HCT116 (cell line): ENCODE results near the gene MMD2. TPM values are rescaled to one million over a fixed set of nuclear protein-coding genes. Genes with fewer than 3 reads are reported as not detected.

Source experiments
- ATAC-seq: fragments of 200-7000 bp; cut with Tn5 transposase; 2 replicates; pipeline ENCODE4 v1.9.1; 2020; ENCODE audit warnings: mild to moderate bottlenecking, moderate library complexity
- BruUV-seq: library from RNA; stranded (reverse); fragments of 400-500 nt; replicated peaks from 2 replicates; lab custom pipeline; 2021; lab: Mats Ljungman, UMichigan
- CTCF ChIA-PET: fragments of 300-600 bp; sonication (Branson Sonifier 250); formaldehyde crosslinking; loops from one replicate; lab custom pipeline; 2021; ENCODE audit warnings: antibody characterized with exemption; lab: Charles Lee
- POLR2A ChIA-PET: fragments of 300-600, 350-600 bp; sonication (Branson Sonifier 250); formaldehyde crosslinking; loops from one replicate; lab custom pipeline; 2021; ENCODE audit warnings: antibody characterized with exemption; lab: Charles Lee
- RAD21 ChIA-PET, 2 experiments: fragments of 300-600 bp; sonication (Branson Sonifier 250); formaldehyde crosslinking; loops; one replicate each; lab custom pipeline; 2023; ENCODE audit warnings: low total read pairs in 2 of 2; ENCODE audit not compliant: uncharacterized antibody in 2 of 2, unreplicated experiment in 2 of 2, low non-redundant PET in 1 of 2; lab: Charles Lee
- DNase-seq: peaks from one replicate; pipeline ENCODE4 v3.0.0-alpha.2; 2010; ENCODE audit warnings: low read depth, low spot score
- H2AFZ ChIP-seq: fragments of 200-600 bp; shearing (Covaris generic), sonication (generic); 2 replicates; pipeline ENCODE4 v1.6.1; 2017; ENCODE audit warnings: low read depth, mixed run types, mixed read lengths, antibody characterized with exemption, low read length; ENCODE audit not compliant: poor library complexity, severe bottlenecking
- H3K27ac ChIP-seq: 2 replicates; pipeline ENCODE4 v1.5.1; 2012; ENCODE audit warnings: low read depth, low read length
- H3K27me3 ChIP-seq: fragments of 200-600 bp; sonication (generic); 2 replicates; pipeline ENCODE4 v1.6.1; 2016; ENCODE audit warnings: mixed run types, low read length, mixed read lengths; ENCODE audit not compliant: insufficient read depth
- H3K36me3 ChIP-seq, 2 experiments: fragments of 200-500 bp in 1 of 2; fragments of 200-600 bp in 1 of 2; sonication (Bioruptor generic) in 1 of 2; sonication (generic) in 1 of 2; 2 replicates each; pipeline versions ENCODE4 v1.5.1 to v1.6.1; 2014 to 2016; ENCODE audit warnings: low read length in 2 of 2, inconsistent platforms in 1 of 2, mixed read lengths in 1 of 2, mixed run types in 1 of 2; ENCODE audit not compliant: insufficient read depth in 2 of 2, control insufficient read depth in 1 of 2
- H3K4me1 ChIP-seq, 2 experiments: fragments of 200-600 bp in 1 of 2; sonication (generic) in 1 of 2; 2 replicates each; pipeline versions ENCODE4 v1.5.1 to v1.6.1; 2012 to 2017; ENCODE audit warnings: low read length in 2 of 2, inconsistent platforms in 1 of 2, mild to moderate bottlenecking in 1 of 2, mixed read lengths in 1 of 2, mixed run types in 1 of 2, moderate library complexity in 1 of 2; ENCODE audit not compliant: insufficient read depth in 2 of 2, control insufficient read depth in 1 of 2
- H3K4me2 ChIP-seq: fragments of 200-600 bp; sonication (generic); 2 replicates; pipeline ENCODE4 v1.6.1; 2017; ENCODE audit warnings: mixed run types, low read length, mixed read lengths
- H3K4me3 ChIP-seq, 2 experiments: fragments of 200-600 bp in 1 of 2; sonication (generic) in 1 of 2; replicated peaks in 1 of 2; 2 replicates each; pipeline ENCODE4 v1.5.1; 2011 to 2016; ENCODE audit warnings: low read length in 2 of 2, control low read depth in 1 of 2, low read depth in 1 of 2, mild to moderate bottlenecking in 1 of 2, mixed read lengths in 1 of 2, mixed run types in 1 of 2
- H3K79me2 ChIP-seq: fragments of 200-600 bp; sonication (generic); 2 replicates; pipeline ENCODE4 v1.6.1; 2017; ENCODE audit warnings: mild to moderate bottlenecking, mixed run types, low read length, moderate library complexity, mixed read lengths; ENCODE audit not compliant: insufficient read depth
- H3K9ac ChIP-seq: fragments of 200-600 bp; sonication (generic); 2 replicates; pipeline ENCODE4 v1.6.1; 2016; ENCODE audit warnings: low read length, mixed read lengths
- H3K9me2 ChIP-seq: fragments of 200-600 bp; sonication (generic), shearing (Covaris generic); 2 replicates; pipeline ENCODE4 v1.6.1; 2017; ENCODE audit warnings: mixed run types, mild to moderate bottlenecking, moderate library complexity; ENCODE audit not compliant: insufficient read depth
- H3K9me3 ChIP-seq, 2 experiments: fragments of 200-500 bp in 1 of 2; fragments of 200-600 bp in 1 of 2; sonication (Bioruptor generic) in 1 of 2; sonication (generic) in 1 of 2; 2 replicates each; pipeline ENCODE4 v1.6.1; 2014 to 2017; ENCODE audit warnings: low read length in 2 of 2, mixed read lengths in 2 of 2, inconsistent platforms in 1 of 2, low read depth in 1 of 2, mild to moderate bottlenecking in 1 of 2, mixed run types in 1 of 2, moderate library complexity in 1 of 2; ENCODE audit not compliant: control insufficient read depth in 1 of 2, insufficient read depth in 1 of 2
- H4K20me1 ChIP-seq: fragments of 200-600 bp; sonication (generic), shearing (Covaris generic); 2 replicates; pipeline ENCODE4 v1.6.1; 2017; ENCODE audit warnings: mixed run types, mild to moderate bottlenecking, moderate library complexity; ENCODE audit not compliant: insufficient read depth
- ATF3 ChIP-seq: IDR thresholded peaks from 2 replicates; pipeline ENCODE4 v1.6.1; 2012
- EGR1 ChIP-seq: IDR thresholded peaks from 2 replicates; pipeline ENCODE4 v1.6.1; 2012; ENCODE audit warnings: low read depth
- EZH2 ChIP-seq: fragments of 200-600 bp; sonication (generic); IDR thresholded peaks from 2 replicates; pipeline ENCODE4 v1.6.1; 2017; ENCODE audit warnings: antibody characterized with exemption, mixed run types
- EZH2phosphoT487 ChIP-seq: fragments of 200-600 bp; IDR thresholded peaks from 2 replicates; pipeline ENCODE4 v1.6.1; 2018; ENCODE audit warnings: antibody characterized with exemption, borderline replicate concordance
- JUND ChIP-seq: IDR thresholded peaks from 2 replicates; pipeline ENCODE4 v1.6.1; 2012
- RAD21 ChIP-seq: IDR thresholded peaks from 2 replicates; pipeline ENCODE4 v1.6.1; 2012; ENCODE audit warnings: low read depth, mild to moderate bottlenecking
- REST ChIP-seq: IDR thresholded peaks from 2 replicates; pipeline ENCODE4 v1.6.1; 2012; ENCODE audit warnings: low read depth
- SIN3A ChIP-seq: IDR thresholded peaks from 2 replicates; pipeline ENCODE4 v1.6.1; 2012; ENCODE audit warnings: low read depth
- SP1 ChIP-seq: IDR thresholded peaks from 2 replicates; pipeline ENCODE4 v1.6.1; 2012; ENCODE audit warnings: low read depth
- ZNF274 ChIP-seq: fragments of 200-500 bp; sonication (Bioruptor generic); IDR thresholded peaks from 2 replicates; pipeline ENCODE4 v1.6.1; 2014; ENCODE audit warnings: mild to moderate bottlenecking, low read depth, low read length, inconsistent platforms
- intact Hi-C: fragments of 100-400 bp; cut with micrococcal nuclease; formaldehyde crosslinking; loops from 2 replicates; pipeline ENCODE4 v1.10.0; 2022
- total RNA-seq: library from RNA; stranded (reverse); gene quantifications from one replicate; pipeline ENCODE4 v1.2.1, GENCODE V29; 2021; ENCODE audit not compliant: unreplicated experiment
- TF ChIP-seq, protein P1 (sequence below): IDR thresholded peaks from 2 replicates; pipeline ENCODE4 v1.6.1; 2011; ENCODE audit warnings: mild to moderate bottlenecking, low read length, moderate library complexity; ENCODE audit not compliant: insufficient replicate concordance; ENCODE audit errors: extremely low read depth

Gene MMD2
- total RNA-seq, 1 experiment from 2014 or later = not detected

DNA sequence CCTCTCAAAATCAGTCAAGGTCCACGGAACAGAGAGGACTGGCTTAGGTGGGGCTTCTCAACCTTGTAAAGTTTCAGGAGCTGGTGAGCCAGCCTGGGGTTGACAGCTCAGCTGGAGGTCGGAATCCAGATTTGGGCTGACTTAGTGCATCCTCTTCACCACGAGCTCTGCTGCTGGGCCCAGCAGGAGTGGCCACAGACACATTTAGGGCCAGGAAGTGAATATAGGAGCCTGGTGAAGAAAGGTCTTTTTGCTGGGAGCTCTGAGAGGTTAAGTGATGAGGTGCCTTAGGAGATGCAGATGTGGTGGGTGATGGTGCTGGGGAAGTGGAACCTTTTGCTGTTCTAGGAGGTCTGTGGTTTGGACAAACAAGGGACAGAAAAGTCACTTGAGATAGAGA lies 39.3 kb upstream of the MMD2 start:
- ATAC-seq (no peak), DNase-seq (no peak)
- H3K4me2 ChIP-seq = no peak overlapping the region
- H3K4me1 ChIP-seq = no peaks in the 10 kb centered on the region
- H3K9me2 ChIP-seq = no peaks in the 10 kb centered on the region
- H3K9ac ChIP-seq = no peak overlapping the region
- no TSS peak for BruUV-seq
- ChIA-PET POLR2A (no interaction called here), CTCF (interaction anchor here (1.2 kb wide), 1 partner anchor 24 kb away, joined by 6 read pairs; no protein-coding TSS in a partner anchor), RAD21 (no interaction called here)
- no peak overlapping the region for H2AFZ ChIP-seq
- no peaks in the 10 kb centered on the region for H3K79me2 ChIP-seq
- H3K9me3 ChIP-seq = no peaks in the 10 kb centered on the region
- H3K4me3 ChIP-seq = no peak overlapping the region
- peaks cover 8% of the 10 kb centered on the region in 2 experiments; a peak in 3 of 4 replicates for H3K36me3 ChIP-seq
- TF ChIP-seq RAD21 (no peak), EZH2 (no peak), EZH2phosphoT487 (no peak), EGR1 (no peak), ATF3 (no peak), ZNF274 (no peak), REST (no peak), JUND (no peak), SP1 (no peak), SIN3A (no peak)
- TF ChIP-seq, protein P1, sequence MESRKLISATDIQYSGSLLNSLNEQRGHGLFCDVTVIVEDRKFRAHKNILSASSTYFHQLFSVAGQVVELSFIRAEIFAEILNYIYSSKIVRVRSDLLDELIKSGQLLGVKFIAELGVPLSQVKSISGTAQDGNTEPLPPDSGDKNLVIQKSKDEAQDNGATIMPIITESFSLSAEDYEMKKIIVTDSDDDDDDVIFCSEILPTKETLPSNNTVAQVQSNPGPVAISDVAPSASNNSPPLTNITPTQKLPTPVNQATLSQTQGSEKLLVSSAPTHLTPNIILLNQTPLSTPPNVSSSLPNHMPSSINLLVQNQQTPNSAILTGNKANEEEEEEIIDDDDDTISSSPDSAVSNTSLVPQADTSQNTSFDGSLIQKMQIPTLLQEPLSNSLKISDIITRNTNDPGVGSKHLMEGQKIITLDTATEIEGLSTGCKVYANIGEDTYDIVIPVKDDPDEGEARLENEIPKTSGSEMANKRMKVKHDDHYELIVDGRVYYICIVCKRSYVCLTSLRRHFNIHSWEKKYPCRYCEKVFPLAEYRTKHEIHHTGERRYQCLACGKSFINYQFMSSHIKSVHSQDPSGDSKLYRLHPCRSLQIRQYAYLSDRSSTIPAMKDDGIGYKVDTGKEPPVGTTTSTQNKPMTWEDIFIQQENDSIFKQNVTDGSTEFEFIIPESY = no peak
- H3K27ac ChIP-seq = no peak overlapping the region
- no peaks in the 10 kb centered on the region for H3K27me3 ChIP-seq
- no peaks in the 10 kb centered on the region for H4K20me1 ChIP-seq
- intact Hi-C loops = no loop called here
